HepG2 (cell line): ENCODE data around the gene GSK3B.

ENCODE experiments used
- ARHGAP35 ChIP-seq: sonication (generic); formaldehyde crosslinking; IDR thresholded peaks from 2 replicates; pipeline ENCODE4 v1.9.0; 2022; ENCODE audit warnings: mild to moderate bottlenecking, inconsistent platforms, moderate library complexity, missing genetic modification reagents, borderline replicate concordance
- CTCF ChIP-seq: sonication (generic); formaldehyde crosslinking; IDR thresholded peaks from 2 replicates; pipeline ENCODE4 v1.5.0; 2020; ENCODE audit warnings: mild to moderate bottlenecking, missing genetic modification reagents, moderate library complexity
- EZH2 ChIP-seq: conservative IDR thresholded peaks from 2 replicates; pipeline ENCODE4 v1.6.1; 2012; ENCODE audit warnings: mild to moderate bottlenecking, low read depth, low read length, moderate library complexity
- HOXA7 ChIP-seq: sonication (generic); formaldehyde crosslinking; IDR thresholded peaks from 2 replicates; pipeline ENCODE4 v1.8.1; 2022; ENCODE audit warnings: mild to moderate bottlenecking, missing genetic modification reagents, moderate library complexity
- KDM4B ChIP-seq: sonication (generic); formaldehyde crosslinking; IDR thresholded peaks from 2 replicates; pipeline ENCODE4 v1.4.0; 2020; ENCODE audit warnings: missing genetic modification reagents
- MXD1 ChIP-seq: sonication (generic); formaldehyde crosslinking; IDR thresholded peaks from 2 replicates; pipeline ENCODE4 v1.4.0; 2020; ENCODE audit warnings: mild to moderate bottlenecking, missing genetic modification reagents
- ZBTB8A ChIP-seq: sonication (generic); formaldehyde crosslinking; IDR thresholded peaks from 2 replicates; pipeline ENCODE4 v1.4.0; 2020; ENCODE audit warnings: mild to moderate bottlenecking, low read depth, missing genetic modification reagents, borderline replicate concordance
- ZNF704 ChIP-seq: sonication (generic); formaldehyde crosslinking; IDR thresholded peaks from 2 replicates; pipeline ENCODE4 v1.8.1; 2023; ENCODE audit warnings: mild to moderate bottlenecking, inconsistent platforms, moderate library complexity, missing genetic modification reagents, borderline replicate concordance

GRCh38 chr3:119815716-119816115, 278.5 kb downstream of the GSK3B start:
- TF ChIP-seq HOXA7 (CRISPR knock-in tag) (no peak), EZH2 (no peak), ZBTB8A (CRISPR knock-in tag) (no peak), CTCF (CRISPR knock-in tag) (no peak), MXD1 (no peak), ZNF704 (CRISPR knock-in tag) (no peak), ARHGAP35 (no peak), KDM4B (CRISPR knock-in tag) (no peak)
